Ureter (tissue), 1 donor: ENCODE results near the gene NDUFAF2. TPM values are rescaled to one million over a fixed set of nuclear protein-coding genes. Genes with fewer than 3 reads are reported as not detected.
"Not testable (repeated sequence)": the region's sequence is repeated elsewhere in the genome, so short reads cannot be mapped to it uniquely, and the experiment has no call there.

Experiments
- DNase-seq: peaks from one replicate; pipeline ENCODE4 v3.0.0-alpha.2; 2020; ENCODE audit warnings: low spot score
- total RNA-seq: library from RNA; stranded (reverse); gene quantifications from one replicate; pipeline ENCODE4 v1.2.4, GENCODE V29; 2023
- donor health status: DM: yes; HTN: yes; CAD: no.

NDUFAF2 gene
- total RNA-seq, 1 donor from 2014 or later = 24.9 TPM

GRCh38 chr5:61050292-61050691 lies 105.3 kb downstream of the NDUFAF2 start:
- no peak for DNase-seq

- no peak for DNase-seq
Measured at GRCh38 chr5:61051267-61051666, 106.3 kb downstream of the NDUFAF2 start.

GRCh38 chr5:61052882-61053281 lies 107.9 kb downstream of the NDUFAF2 start:
- DNase-seq = no peak

GRCh38 chr5:61053937-61054336 lies 108.9 kb downstream of the NDUFAF2 start:
- DNase-seq = no peak

GRCh38 chr5:61055434-61056006 lies 110.5 kb downstream of the NDUFAF2 start:
- DNase-seq = no peak

- no peak for DNase-seq
Measured at GRCh38 chr5:61059499-61059898, 114.5 kb downstream of the NDUFAF2 start.

- DNase-seq = no peak
Measured at GRCh38 chr5:61069150-61069549, 124.1 kb downstream of the NDUFAF2 start.

- DNase-seq = no peak
Measured at GRCh38 chr5:61071526-61071925, 126.5 kb downstream of the NDUFAF2 start.

GRCh38 chr5:61076626-61077025 lies 131.6 kb downstream of the NDUFAF2 start:
- DNase-seq = no peak

GRCh38 chr5:61081741-61082140 lies 136.7 kb downstream of the NDUFAF2 start:
- DNase-seq = no peak

- DNase-seq = no peak
Measured at GRCh38 chr5:61082516-61083280, 137.7 kb downstream of the NDUFAF2 start.

GRCh38 chr5:61084658-61085057 lies 139.7 kb downstream of the NDUFAF2 start:
- DNase-seq = no peak

- no peak for DNase-seq
Measured at GRCh38 chr5:61085885-61086284, 140.9 kb downstream of the NDUFAF2 start.

- DNase-seq = no peak
Measured at GRCh38 chr5:61087921-61088320, 142.9 kb downstream of the NDUFAF2 start.

GRCh38 chr5:61089351-61089750 lies 144.3 kb downstream of the NDUFAF2 start:
- no peak for DNase-seq

GRCh38 chr5:61093046-61093771 lies 148.2 kb downstream of the NDUFAF2 start:
- not testable (repeated sequence) for DNase-seq

GRCh38 chr5:61097465-61097864 lies 152.5 kb downstream of the NDUFAF2 start:
- no peak for DNase-seq

- DNase-seq = no peak
Measured at GRCh38 chr5:61098251-61098995, 153.4 kb downstream of the NDUFAF2 start.

- no peak for DNase-seq
Measured at GRCh38 chr5:61100437-61100836, 155.4 kb downstream of the NDUFAF2 start.

GRCh38 chr5:61114441-61114840 lies 169.4 kb downstream of the NDUFAF2 start:
- DNase-seq = no peak

GRCh38 chr5:61115968-61116367 lies 171.0 kb downstream of the NDUFAF2 start:
- no peak for DNase-seq

- DNase-seq = no peak
Measured at GRCh38 chr5:61119066-61119465, 174.1 kb downstream of the NDUFAF2 start.
